Fibroblast of gingiva (primary cell): ENCODE data around the gene ZNF605.
"Not testable (repeated sequence)": the region's sequence is repeated elsewhere in the genome, so short reads cannot be mapped to it uniquely, and the experiment has no call there.

ENCODE experiments used
- DNase-seq: peaks from one replicate; pipeline ENCODE4 v3.0.0-alpha.2; 2011; ENCODE audit warnings: low read depth

Gene ZNF605

GRCh38 chr12:132948146-132949066 is 7.7 kb downstream of the ZNF605 start:
- DNase-seq: no peak

GRCh38 chr12:132946246-132946820 is 9.8 kb downstream of the ZNF605 start:
- DNase-seq: no peak

- no peak for DNase-seq
These were observed 10.3 kb downstream of the ZNF605 start for GRCh38 chr12:132945806-132946205.

GRCh38 chr12:132942611-132943010 is 13.5 kb downstream of the ZNF605 start:
- DNase-seq: no peak

- no peak for DNase-seq
These were observed 14.7 kb downstream of the ZNF605 start for GRCh38 chr12:132941336-132941954.

- DNase-seq: no peak
These were observed 15.9 kb downstream of the ZNF605 start for GRCh38 chr12:132940071-132940719.

- DNase-seq: not testable (repeated sequence)
These were observed 17.3 kb downstream of the ZNF605 start for GRCh38 chr12:132938807-132939206.

- DNase-seq: no peak
These were observed 18.6 kb downstream of the ZNF605 start for GRCh38 chr12:132937476-132937875.

GRCh38 chr12:132936921-132937320 is 19.2 kb downstream of the ZNF605 start:
- DNase-seq: not testable (repeated sequence)

- DNase-seq: no peak
These were observed 19.9 kb downstream of the ZNF605 start for GRCh38 chr12:132936163-132936562.

- DNase-seq: no peak
These were observed 29.7 kb downstream of the ZNF605 start for GRCh38 chr12:132926415-132926833.

GRCh38 chr12:132925597-132926414 is 30.3 kb downstream of the ZNF605 start:
- no peak for DNase-seq

GRCh38 chr12:132924356-132924755 is 31.8 kb downstream of the ZNF605 start:
- DNase-seq: no peak

- no peak for DNase-seq
These were observed 32.7 kb downstream of the ZNF605 start for GRCh38 chr12:132923356-132923909.

- no peak for DNase-seq
These were observed 33.4 kb downstream of the ZNF605 start for GRCh38 chr12:132922676-132923075.

GRCh38 chr12:132921685-132922084 is 34.4 kb downstream of the ZNF605 start:
- no peak for DNase-seq

GRCh38 chr12:132918680-132919079 is 37.4 kb downstream of the ZNF605 start:
- no peak for DNase-seq

GRCh38 chr12:132909030-132909368 is 47.1 kb downstream of the ZNF605 start:
- no peak for DNase-seq

- DNase-seq: peak; percentile 98
These were observed 47.7 kb downstream of the ZNF605 start for GRCh38 chr12:132908145-132909029.

GRCh38 chr12:132907789-132908144 is 48.3 kb downstream of the ZNF605 start:
- DNase-seq: not testable (repeated sequence)
